GM15510 (cell line): Measurements from ENCODE around the gene ZSCAN9.

ENCODE experiments used
- POLR2A ChIP-seq: IDR thresholded peaks from 3 replicates; pipeline ENCODE4 v1.6.1; 2011; ENCODE audit warnings: borderline replicate concordance; ENCODE audit not compliant: insufficient read length; ENCODE audit errors: extremely low read depth

ZSCAN9 gene

GRCh38 chr6:28250747-28251146 is 25.7 kb downstream of the ZSCAN9 start:
- TF ChIP-seq POLR2A, result no peak

DNA sequence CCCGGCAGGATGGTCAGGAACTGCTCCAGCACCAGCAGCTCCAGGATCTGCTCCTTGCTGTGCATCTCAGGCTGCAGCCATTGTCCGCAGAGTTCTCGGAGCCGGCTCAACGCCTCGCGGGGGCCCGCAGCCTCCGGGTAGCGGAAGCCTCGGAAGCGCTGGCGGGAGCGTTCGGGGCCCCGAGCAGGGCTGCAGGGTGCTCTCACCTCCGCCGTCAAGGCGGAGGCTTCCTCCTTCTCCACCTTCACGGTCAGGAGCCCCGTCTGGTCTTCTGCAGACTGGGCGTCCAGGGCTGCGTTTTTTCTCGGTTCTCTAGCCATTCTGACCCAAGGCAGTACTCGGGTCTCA is 26.6 kb downstream of the ZSCAN9 start:
- no peak for TF ChIP-seq POLR2A

DNA sequence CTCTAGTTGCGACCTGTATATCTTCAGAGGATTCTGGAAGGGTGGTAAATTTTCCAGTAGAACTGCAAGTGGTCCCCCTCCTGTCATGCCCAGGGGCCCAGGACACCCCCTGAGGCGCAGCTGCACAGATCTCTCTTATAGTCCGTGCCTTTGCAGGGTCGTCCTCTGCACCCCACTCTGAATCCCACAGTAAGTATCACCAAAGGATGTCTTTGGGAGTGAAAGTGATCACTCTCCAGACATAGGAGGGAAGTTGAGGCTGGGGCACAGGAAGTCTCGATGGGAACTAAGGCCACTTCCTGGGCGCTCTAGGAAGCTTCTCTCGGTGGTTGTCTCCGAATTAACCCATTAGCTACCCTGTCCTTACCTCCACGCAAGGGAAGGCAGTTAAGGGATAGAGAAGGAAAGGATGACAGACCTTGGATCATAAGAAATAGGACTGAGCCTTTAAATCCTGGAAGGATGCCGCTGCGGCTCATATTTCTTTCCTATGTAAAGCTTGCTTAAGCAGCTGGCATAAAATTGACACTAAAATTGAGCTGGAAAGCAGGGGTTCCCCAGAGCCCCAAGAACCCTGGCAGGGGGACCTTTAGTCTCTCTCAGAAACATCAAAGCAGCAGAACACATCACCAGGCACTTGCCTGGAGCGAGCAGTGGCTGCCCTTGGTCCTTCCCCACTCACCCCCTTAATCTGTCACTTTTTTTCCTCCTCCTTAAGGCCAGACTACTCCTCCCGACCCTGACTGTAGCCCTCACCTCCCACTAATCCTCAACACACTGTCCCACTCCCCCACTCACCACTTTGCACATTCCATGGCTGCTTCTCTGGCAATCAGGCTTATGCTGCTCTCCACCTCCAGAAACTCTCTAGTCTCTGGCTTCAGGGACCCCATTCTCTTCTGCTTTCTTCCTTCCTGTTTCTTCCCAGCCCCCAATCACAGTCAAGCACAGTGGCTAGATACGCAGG is 27.2 kb downstream of the ZSCAN9 start, which contains the start of gene ZKSCAN4:
Gene ZKSCAN4 (minus strand): TSS at position 261 of the 967 bp plus-strand sequence. CDS start 289 bp downstream, outside the sequence.
- peak; percentile 32 for TF ChIP-seq POLR2A

DNA sequence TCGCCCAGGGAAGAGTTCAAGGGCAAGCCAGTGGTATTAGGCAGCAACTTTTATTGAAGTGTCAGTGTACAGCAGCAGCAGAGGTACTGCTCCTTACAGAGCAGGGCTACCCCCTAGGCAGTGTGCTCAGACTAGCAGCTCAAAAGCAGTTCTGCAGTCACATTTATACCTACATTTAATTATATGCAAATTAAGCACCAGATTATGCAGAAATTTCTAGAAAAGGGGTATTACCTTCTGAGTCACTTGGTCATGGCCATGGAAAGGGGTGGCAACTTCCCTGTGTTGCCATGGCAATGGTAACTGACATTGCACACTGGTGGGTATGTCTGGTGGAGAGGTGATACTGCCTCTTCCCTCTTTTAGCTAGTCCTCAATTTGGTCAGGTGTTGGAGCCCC is 29.0 kb downstream of the ZSCAN9 start:
- no peak for TF ChIP-seq POLR2A

DNA sequence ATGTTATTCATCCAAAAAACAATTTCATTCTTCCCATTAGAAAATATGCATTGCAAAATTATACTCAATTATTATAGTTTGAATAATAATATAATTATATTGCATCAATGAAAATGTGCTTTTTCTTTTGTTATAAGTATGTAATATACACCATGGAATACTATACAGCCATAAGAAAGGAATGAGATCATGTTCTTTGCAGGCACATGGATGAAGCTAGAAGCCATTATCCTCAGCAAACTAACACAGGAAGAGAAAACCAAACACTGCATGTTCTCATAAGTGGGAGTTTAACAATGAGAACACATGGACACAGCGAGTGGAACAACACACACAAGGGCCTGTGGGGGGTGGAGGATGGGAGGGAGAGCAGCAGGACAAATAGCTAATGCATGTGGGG is 32.0 kb downstream of the ZSCAN9 start:
- TF ChIP-seq POLR2A, result no peak

DNA sequence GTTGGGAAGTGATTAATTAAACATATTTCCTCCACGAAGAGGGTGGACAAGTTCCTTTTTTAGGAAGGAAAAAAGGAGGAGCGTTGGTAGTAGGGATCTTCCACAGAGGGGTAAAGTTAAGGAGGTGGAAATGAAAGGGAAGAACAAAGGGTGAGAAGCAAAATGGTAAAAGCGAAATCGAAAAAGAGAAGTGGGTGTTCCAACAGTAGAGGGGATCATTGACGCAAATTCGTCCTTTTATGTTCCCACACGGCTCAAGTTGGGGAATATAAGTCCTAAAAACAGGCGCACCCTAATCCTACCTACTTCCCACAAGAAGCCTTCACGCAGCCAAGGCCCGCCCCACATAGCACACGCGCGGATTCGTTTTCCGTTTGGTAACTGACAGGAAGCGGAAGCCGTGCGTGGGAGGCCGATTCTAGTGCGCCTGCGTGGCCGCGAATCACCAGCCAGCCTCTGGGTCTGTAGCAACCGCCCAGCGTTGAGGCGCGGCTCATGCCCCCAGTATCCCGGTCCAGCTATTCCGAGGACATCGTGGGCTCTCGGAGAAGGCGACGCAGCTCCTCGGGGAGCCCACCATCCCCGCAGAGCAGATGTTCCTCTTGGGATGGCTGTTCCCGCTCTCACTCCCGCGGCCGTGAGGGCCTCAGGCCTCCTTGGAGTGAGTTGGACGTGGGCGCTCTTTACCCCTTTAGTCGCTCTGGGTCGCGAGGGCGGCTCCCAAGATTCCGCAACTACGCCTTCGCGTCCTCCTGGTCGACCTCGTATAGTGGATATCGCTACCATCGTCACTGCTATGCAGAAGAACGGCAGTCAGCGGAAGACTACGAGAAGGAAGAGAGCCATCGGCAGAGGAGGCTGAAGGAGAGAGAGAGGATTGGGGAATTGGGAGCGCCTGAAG is 34.1 kb downstream of the ZSCAN9 start, which contains the start of gene NKAPL:
Gene NKAPL (plus strand): TSS at position 421 of the 901 bp plus-strand sequence. CDS start 75 bp downstream, at position 496.
- TF ChIP-seq POLR2A, result no peak

DNA sequence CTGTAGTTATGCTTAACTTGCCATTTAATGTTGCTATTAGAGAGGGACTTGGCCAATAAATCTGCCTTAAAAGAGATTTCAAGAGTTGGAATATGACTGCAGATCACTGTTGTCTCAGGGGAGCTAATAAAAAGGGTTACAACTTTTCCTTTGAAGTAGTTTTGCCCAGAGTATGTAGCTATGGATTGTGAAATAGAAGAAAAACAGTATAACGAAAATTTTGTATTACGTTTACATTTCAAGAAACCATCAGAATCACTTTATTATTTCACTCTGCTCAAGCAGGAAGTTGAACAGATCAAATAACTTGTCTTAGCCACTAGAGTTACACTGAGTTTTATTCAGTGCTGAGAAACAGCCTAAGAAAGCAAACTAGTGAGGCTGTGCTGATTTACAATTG is 38.8 kb downstream of the ZSCAN9 start:
- TF ChIP-seq POLR2A, result no peak

GRCh38 chr6:28264834-28265401 is 39.8 kb downstream of the ZSCAN9 start:
- no peak for TF ChIP-seq POLR2A

GRCh38 chr6:28266563-28266961 is 41.5 kb downstream of the ZSCAN9 start:
- no peak for TF ChIP-seq POLR2A

DNA sequence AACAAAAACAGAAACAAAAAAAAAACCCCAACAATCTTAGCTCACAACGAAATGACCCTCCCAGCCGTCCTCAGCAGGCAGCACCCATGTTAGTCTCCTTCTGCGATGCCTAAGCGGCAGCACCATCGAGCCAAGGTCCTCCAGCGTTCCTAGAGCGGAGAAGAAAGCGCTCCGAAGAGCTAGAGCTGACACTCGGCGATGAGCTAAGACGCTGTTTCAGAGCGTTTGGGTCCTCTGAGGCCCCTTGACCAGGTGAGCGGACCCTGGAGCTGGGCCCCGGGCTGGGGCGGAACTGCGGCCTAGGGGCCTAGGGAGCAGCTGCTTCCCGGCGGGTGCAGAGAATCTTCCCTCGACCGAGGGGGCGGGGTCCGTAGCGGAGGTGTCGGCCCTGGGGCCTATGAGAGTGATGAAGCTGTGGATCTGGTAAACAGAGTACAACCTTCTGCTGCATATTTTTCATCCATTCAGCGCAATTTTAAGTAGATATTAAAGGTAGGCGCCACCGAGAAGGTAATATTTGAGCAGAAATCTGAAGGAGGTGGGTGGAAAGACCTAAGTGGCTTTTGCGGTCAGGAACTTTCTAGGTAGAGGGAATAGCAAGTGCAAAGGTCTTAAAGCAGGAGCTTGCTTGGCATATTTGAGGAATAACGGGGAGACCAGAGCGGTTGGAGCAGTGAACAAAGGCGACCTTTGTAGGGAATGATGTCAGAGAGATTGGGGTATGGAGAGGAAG is 42.1 kb downstream of the ZSCAN9 start, which contains the start of gene ZSCAN26:
Gene ZSCAN26 (plus strand): TSS at position 182 of the 733 bp plus-strand sequence. CDS start 4,777 bp downstream, outside the sequence.
- peak; percentile 72 for TF ChIP-seq POLR2A

DNA sequence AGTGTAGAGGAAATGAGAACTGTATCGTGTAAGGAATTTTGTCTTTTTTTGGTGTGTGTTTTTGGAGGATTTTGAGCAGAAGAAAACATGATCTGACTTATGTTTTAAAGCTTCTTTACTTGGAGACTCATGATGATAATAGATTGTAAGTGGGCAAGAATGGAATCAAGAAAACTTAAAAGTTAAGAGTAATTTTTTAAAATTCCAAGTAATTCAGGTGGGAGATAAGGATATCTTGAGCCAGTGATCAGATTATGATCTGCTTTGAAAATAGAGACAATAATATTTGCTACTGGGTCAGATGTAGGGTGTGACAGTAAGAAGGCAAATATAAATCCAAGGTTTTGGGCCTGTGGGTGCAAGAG is 42.6 kb downstream of the ZSCAN9 start:
- TF ChIP-seq POLR2A, result no peak

- no peak for TF ChIP-seq POLR2A
Observed at GRCh38 chr6:28269492-28269891, 44.4 kb downstream of the ZSCAN9 start.

DNA sequence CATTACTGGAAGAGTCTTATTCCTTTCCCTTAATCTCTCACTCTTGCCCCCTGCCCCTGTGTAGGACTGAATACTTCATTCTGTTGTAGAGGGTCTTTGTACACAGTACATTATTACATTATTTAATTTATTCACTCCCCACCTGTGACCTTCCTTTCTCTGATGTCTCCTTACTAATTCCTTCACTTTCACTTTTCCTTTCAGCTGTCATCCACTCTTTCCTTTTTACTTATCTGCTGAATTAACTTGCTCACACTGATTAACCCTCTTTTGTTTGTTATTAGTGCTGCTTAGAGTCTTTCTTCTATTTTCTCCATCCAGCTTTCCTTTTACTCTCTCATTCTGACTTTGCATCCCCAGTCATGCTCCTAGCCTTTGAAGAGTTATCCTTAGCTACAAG is 49.8 kb downstream of the ZSCAN9 start:
- TF ChIP-seq POLR2A, result no peak

- TF ChIP-seq POLR2A, result no peak
Observed at GRCh38 chr6:28277746-28278145, 52.7 kb downstream of the ZSCAN9 start.
